Gastroesophageal sphincter (tissue), 3 donors: ENCODE results near the gene ARMC2.

Experiments used
- POLR2AphosphoS5 ChIP-seq: sonication (generic); formaldehyde crosslinking; IDR thresholded peaks from one replicate; pipeline ENCODE4 v1.6.1; 2017; ENCODE audit warnings: antibody characterized with exemption
- TF ChIP-seq, protein P1 (sequence below), 4 experiments: fragments of 200-600 bp in 2 of 4; fragments of 450-650 bp in 2 of 4; sonication (generic) in 1 of 4; IDR thresholded peaks; one replicate each; pipeline ENCODE4 v1.5.1; 2017 to 2019; ENCODE audit warnings: antibody characterized with exemption in 4 of 4, mild to moderate bottlenecking in 2 of 4, moderate library complexity in 2 of 4

DNA sequence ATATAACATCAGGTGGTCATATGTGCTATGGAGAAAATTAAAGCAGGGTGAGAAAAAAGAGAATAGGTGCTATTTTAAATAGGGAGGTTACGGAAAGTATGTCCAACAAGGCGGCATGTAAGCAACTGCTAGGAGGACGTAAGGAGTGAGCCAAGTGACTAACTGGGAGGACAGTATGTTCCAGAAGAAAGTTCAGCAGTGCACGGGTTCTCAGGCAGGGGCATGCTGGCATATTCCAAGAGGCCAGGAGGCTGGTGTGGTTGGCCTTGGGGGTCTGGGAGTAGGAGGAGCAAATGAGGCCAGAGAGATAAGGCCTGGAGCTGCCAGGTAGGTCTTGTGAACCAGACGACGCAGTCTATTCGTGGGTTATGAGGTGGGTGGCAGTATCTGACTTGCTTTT is 112.4 kb downstream of the ARMC2 start:
- TF ChIP-seq, protein P1, sequence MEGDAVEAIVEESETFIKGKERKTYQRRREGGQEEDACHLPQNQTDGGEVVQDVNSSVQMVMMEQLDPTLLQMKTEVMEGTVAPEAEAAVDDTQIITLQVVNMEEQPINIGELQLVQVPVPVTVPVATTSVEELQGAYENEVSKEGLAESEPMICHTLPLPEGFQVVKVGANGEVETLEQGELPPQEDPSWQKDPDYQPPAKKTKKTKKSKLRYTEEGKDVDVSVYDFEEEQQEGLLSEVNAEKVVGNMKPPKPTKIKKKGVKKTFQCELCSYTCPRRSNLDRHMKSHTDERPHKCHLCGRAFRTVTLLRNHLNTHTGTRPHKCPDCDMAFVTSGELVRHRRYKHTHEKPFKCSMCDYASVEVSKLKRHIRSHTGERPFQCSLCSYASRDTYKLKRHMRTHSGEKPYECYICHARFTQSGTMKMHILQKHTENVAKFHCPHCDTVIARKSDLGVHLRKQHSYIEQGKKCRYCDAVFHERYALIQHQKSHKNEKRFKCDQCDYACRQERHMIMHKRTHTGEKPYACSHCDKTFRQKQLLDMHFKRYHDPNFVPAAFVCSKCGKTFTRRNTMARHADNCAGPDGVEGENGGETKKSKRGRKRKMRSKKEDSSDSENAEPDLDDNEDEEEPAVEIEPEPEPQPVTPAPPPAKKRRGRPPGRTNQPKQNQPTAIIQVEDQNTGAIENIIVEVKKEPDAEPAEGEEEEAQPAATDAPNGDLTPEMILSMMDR (IDR thresholded peaks at IDR 0.05) = no peak
- peak; percentile 78 for TF ChIP-seq POLR2AphosphoS5
